Neural crest cell (in vitro differentiated cells): ENCODE results near the gene KCNQ1OT1. TPM values are rescaled to one million over a fixed set of nuclear protein-coding genes. Genes with fewer than 3 reads are reported as not detected.
A peak's percentile ranks its signal among the peaks of the same experiment; 100 is the strongest.

Experiments
- DNase-seq: peaks from one replicate; pipeline ENCODE4 v3.0.0; 2021; ENCODE audit warnings: low read depth, mixed read lengths, low spot score
- H3K27ac Mint-ChIP-seq: one replicate; pipeline ENCODE4 v1.8.0; 2021; ENCODE audit warnings: mild to moderate bottlenecking, mixed read lengths; ENCODE audit not compliant: unreplicated experiment
- H3K27me3 Mint-ChIP-seq: 2 replicates; pipeline ENCODE4 v1.8.0; 2021; ENCODE audit warnings: low read depth, mild to moderate bottlenecking, mixed read lengths
- H3K36me3 Mint-ChIP-seq: 2 replicates; pipeline ENCODE4 v1.8.0; 2021; ENCODE audit warnings: low read depth, mild to moderate bottlenecking, mixed read lengths
- H3K4me1 Mint-ChIP-seq: 2 replicates; pipeline ENCODE4 v1.8.0; 2021; ENCODE audit warnings: mixed read lengths
- H3K4me3 Mint-ChIP-seq: one replicate; pipeline ENCODE4 v1.8.0; 2021; ENCODE audit warnings: mild to moderate bottlenecking, mixed read lengths
- H3K9me3 Mint-ChIP-seq: 2 replicates; pipeline ENCODE4 v1.8.0; 2021; ENCODE audit warnings: mixed read lengths
- CTCF ChIP-seq: fragments of 200-600 bp; sonication (generic); conservative IDR thresholded peaks from 2 replicates; pipeline ENCODE4 v1.5.0; 2021; ENCODE audit warnings: antibody characterized with exemption, mild to moderate bottlenecking
- total RNA-seq: library from RNA; stranded (reverse); gene quantifications from 2 replicates; pipeline ENCODE4 v1.2.1, GENCODE V29; 2021

The KCNQ1OT1 gene
- total RNA-seq, 1 donor from 2014 or later: 2.3 TPM

DNA sequence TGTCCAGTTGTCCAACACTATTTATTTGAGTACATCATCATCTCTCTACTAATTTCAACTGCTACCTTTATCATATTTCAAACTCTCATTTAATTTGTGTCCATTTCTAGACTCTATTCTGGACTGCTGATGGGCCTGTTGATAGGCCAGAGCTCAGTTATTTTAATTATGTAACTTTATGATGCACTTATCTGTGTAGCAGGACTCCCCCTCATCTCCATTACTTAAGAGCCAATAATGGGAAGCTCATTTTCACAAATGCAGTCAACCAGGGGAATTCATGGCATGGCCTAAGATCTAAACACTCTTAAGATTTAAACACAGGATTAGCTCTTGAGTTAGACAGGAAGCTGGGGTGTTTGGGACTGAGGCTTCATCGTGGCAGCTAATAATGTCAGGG is 21.4 kb downstream of the KCNQ1OT1 start:
- Mint-ChIP-seq H3K27me3 (no peaks in the 10 kb centered on the region), H3K36me3 (no peaks in the 10 kb centered on the region), H3K4me3 (no peak overlapping the region), H3K9me3 (no peaks in the 10 kb centered on the region), H3K27ac (no peak overlapping the region), H3K4me1 (peaks cover 31% of the 10 kb centered on the region)
- TF ChIP-seq CTCF: no peak
- no peak for DNase-seq

GRCh38 chr11:2677127-2677526 is 22.7 kb downstream of the KCNQ1OT1 start:
- no peak for TF ChIP-seq CTCF
- Mint-ChIP-seq H3K27me3 (no peaks in the 10 kb centered on the region), H3K9me3 (no peaks in the 10 kb centered on the region), H3K36me3 (no peaks in the 10 kb centered on the region), H3K4me1 (peaks cover 32% of the 10 kb centered on the region), H3K4me3 (no peak overlapping the region), H3K27ac (no peak overlapping the region)
- no peak for DNase-seq

- Mint-ChIP-seq H3K36me3 (no peaks in the 10 kb centered on the region), H3K4me1 (peaks cover 32% of the 10 kb centered on the region), H3K27me3 (no peaks in the 10 kb centered on the region), H3K9me3 (no peaks in the 10 kb centered on the region), H3K4me3 (peak overlapping the region; percentile 36), H3K27ac (peak overlapping the region; percentile 88)
- TF ChIP-seq CTCF: no peak
- no peak for DNase-seq
Measured at GRCh38 chr11:2675540-2675939, 24.3 kb downstream of the KCNQ1OT1 start.

GRCh38 chr11:2674658-2675131 is 25.1 kb downstream of the KCNQ1OT1 start:
- H3K27me3 Mint-ChIP-seq: no peaks in the 10 kb centered on the region
- H3K9me3 Mint-ChIP-seq: no peaks in the 10 kb centered on the region
- peak overlapping the region; percentile 92 for H3K27ac Mint-ChIP-seq
- peaks cover 38% of the 10 kb centered on the region for H3K4me1 Mint-ChIP-seq
- no peak for DNase-seq
- TF ChIP-seq CTCF: no peak
- H3K36me3 Mint-ChIP-seq: no peaks in the 10 kb centered on the region
- H3K4me3 Mint-ChIP-seq: peak overlapping the region; percentile 36

GRCh38 chr11:2673871-2674471 is 25.8 kb downstream of the KCNQ1OT1 start:
- DNase-seq: no peak
- no peaks in the 10 kb centered on the region for H3K36me3 Mint-ChIP-seq
- no peaks in the 10 kb centered on the region for H3K9me3 Mint-ChIP-seq
- H3K4me1 Mint-ChIP-seq: peaks cover 42% of the 10 kb centered on the region
- peak overlapping the region; percentile 54 for H3K4me3 Mint-ChIP-seq
- TF ChIP-seq CTCF: no peak
- peak overlapping the region; percentile 79 for H3K27ac Mint-ChIP-seq
- no peaks in the 10 kb centered on the region for H3K27me3 Mint-ChIP-seq
